Fibroblast of upper back skin (primary cell): ENCODE results near the gene APC.
"Not testable (repeated sequence)": the region's sequence is repeated elsewhere in the genome, so short reads cannot be mapped to it uniquely, and the experiment has no call there.

Experiments used
- DNase-seq: peaks from one replicate; pipeline ENCODE4 v3.0.0-alpha.2; 2013

The APC gene

GRCh38 chr5:112860929-112861637, 123.4 kb downstream of the APC start, which contains the start of gene SRP19:
Gene SRP19 (plus strand): TSS chr5:112861287. CDS start chr5:112861377, 90 bp downstream.
- peak; percentile 98 for DNase-seq

- DNase-seq = no peak
Measured at GRCh38 chr5:112861638-112861985, 123.9 kb downstream of the APC start.

GRCh38 chr5:112862085-112862484, 124.4 kb downstream of the APC start:
- no peak for DNase-seq

- no peak for DNase-seq
Measured at GRCh38 chr5:112863549-112863948, 125.9 kb downstream of the APC start.

GRCh38 chr5:112865128-112865527, 127.4 kb downstream of the APC start:
- DNase-seq = no peak

- no peak for DNase-seq
Measured at GRCh38 chr5:112866739-112867138, 129.1 kb downstream of the APC start.

GRCh38 chr5:112867411-112867810, 129.7 kb downstream of the APC start:
- no peak for DNase-seq

GRCh38 chr5:112869948-112870347, 132.3 kb downstream of the APC start:
- no peak for DNase-seq

- no peak for DNase-seq
Measured at GRCh38 chr5:112870966-112871365, 133.3 kb downstream of the APC start.

- DNase-seq = no peak
Measured at GRCh38 chr5:112876362-112876761, 138.7 kb downstream of the APC start.

- DNase-seq = no peak
Measured at GRCh38 chr5:112878101-112878500, 140.4 kb downstream of the APC start.

GRCh38 chr5:112878760-112879159, 141.1 kb downstream of the APC start:
- DNase-seq = no peak

- DNase-seq = no peak
Measured at GRCh38 chr5:112880219-112880964, 142.7 kb downstream of the APC start.

- no peak for DNase-seq
Measured at GRCh38 chr5:112883192-112883591, 145.5 kb downstream of the APC start.

GRCh38 chr5:112885001-112885400, 147.3 kb downstream of the APC start:
- DNase-seq = no peak

GRCh38 chr5:112886975-112887374, 149.3 kb downstream of the APC start:
- no peak for DNase-seq

- DNase-seq = not testable (repeated sequence)
Measured at GRCh38 chr5:112892066-112892465, 154.4 kb downstream of the APC start.

- no peak for DNase-seq
Measured at GRCh38 chr5:112892776-112893175, 155.1 kb downstream of the APC start.

- no peak for DNase-seq
Measured at GRCh38 chr5:112895682-112896081, 158.0 kb downstream of the APC start.
